Cardiac muscle cell (in vitro differentiated cells and primary cell): ENCODE data around the gene KIF12. TPM values are rescaled to one million over a fixed set of nuclear protein-coding genes. Genes with fewer than 3 reads are reported as not detected.

Source experiments
- DNase-seq, 2 donors: peaks; one replicate each; pipeline versions ENCODE4 v3.0.0 to v3.0.0-alpha.2; 2010 to 2017; ENCODE audit warnings: low read depth in 1 of 2, low spot score in 1 of 2
- H3K27ac ChIP-seq: fragments of 200-600 bp; sonication (generic); 2 replicates; pipeline ENCODE4 v1.5.1; 2016
- H3K27me3 ChIP-seq: fragments of 200-600 bp; sonication (generic); 2 replicates; pipeline ENCODE4 v1.6.0; 2016; ENCODE audit warnings: control low read depth
- H3K36me3 ChIP-seq: fragments of 200-600 bp; sonication (generic); 2 replicates; pipeline ENCODE4 v1.5.1; 2016; ENCODE audit warnings: control low read depth
- H3K4me1 ChIP-seq: fragments of 200-600 bp; sonication (generic); 2 replicates; pipeline ENCODE4 v1.8.1; 2017; ENCODE audit warnings: low read depth, mild to moderate bottlenecking, mixed run types
- H3K4me3 ChIP-seq: fragments of 200-600 bp; sonication (generic); 2 replicates; pipeline ENCODE4 v1.5.1; 2016; ENCODE audit warnings: mild to moderate bottlenecking
- H3K9me3 ChIP-seq: fragments of 200-600 bp; sonication (generic); 2 replicates; pipeline ENCODE4 v1.5.1; 2017; ENCODE audit warnings: low read depth, mild to moderate bottlenecking, control low read depth
- CTCF ChIP-seq: IDR thresholded peaks from 2 replicates; pipeline ENCODE4 v1.5.1; 2012; ENCODE audit warnings: low read depth, mild to moderate bottlenecking, low read length
- polyA plus RNA-seq: library from polyadenylated mRNA; unstranded; fragments of >200 nt; fragmentation: Nextera tagmentation; extraction: Ambion mirVana; gene quantifications from 2 replicates; pipeline ENCODE4 v1.2.1, GENCODE V29; 2016
- total RNA-seq: library from RNA; depleted of rRNA; stranded (reverse); fragments of >200 nt; gene quantifications from 2 replicates; pipeline ENCODE4 v1.2.3, GENCODE V29; 2016

The KIF12 gene
- total and polyA plus RNA-seq, 2 experiments from 2014 or later, result 0.64 to 1.1 TPM

GRCh38 chr9:114089206-114089840 lies 9.8 kb downstream of the KIF12 start:
- DNase-seq, result no peak
- Histone ChIP-seq H3K36me3 (no peaks in the 10 kb centered on the region), H3K27me3 (no peaks in the 10 kb centered on the region), H3K4me1 (no peaks in the 10 kb centered on the region), H3K4me3 (no peak overlapping the region), H3K9me3 (no peaks in the 10 kb centered on the region), H3K27ac (no peak overlapping the region)
- no peak for TF ChIP-seq CTCF

DNA sequence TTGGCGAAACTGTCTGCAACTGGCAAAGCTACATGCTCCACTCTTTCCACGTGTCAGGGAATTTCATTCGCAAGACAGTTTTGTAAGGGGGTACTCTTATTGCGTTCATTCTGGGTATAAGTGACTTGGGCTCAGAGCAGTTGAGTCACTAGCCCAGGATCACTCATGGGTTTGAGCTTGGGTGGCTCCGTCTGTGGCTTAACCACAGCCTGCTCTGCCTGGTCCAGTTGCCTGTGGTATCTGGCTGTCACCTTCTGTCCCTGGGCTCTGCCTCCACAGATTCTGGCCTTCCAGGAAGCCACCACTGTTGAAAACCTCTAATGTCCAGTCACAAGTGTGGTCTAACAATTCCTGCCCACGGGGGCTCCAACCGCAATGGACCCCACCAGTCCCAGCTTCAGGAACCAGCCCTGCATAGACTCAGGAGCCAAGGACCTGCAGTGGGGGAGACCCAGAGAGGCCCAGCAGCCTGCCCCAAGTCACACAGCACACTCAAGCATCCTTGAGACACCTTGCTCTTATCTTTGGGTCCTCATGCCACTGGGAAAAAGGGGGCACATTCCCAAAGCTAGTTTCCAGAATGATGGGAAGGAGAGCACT lies 10.4 kb downstream of the KIF12 start:
- Histone ChIP-seq H3K4me3 (no peak overlapping the region), H3K9me3 (no peaks in the 10 kb centered on the region), H3K27me3 (no peaks in the 10 kb centered on the region), H3K4me1 (no peaks in the 10 kb centered on the region), H3K36me3 (no peaks in the 10 kb centered on the region), H3K27ac (no peak overlapping the region)
- no peak for TF ChIP-seq CTCF
- no peak for DNase-seq

- TF ChIP-seq CTCF, result no peak
These were observed 11.4 kb downstream of the KIF12 start for GRCh38 chr9:114087721-114088120.

GRCh38 chr9:114086607-114087006 lies 12.5 kb downstream of the KIF12 start:
- Histone ChIP-seq H3K27me3 (no peaks in the 10 kb centered on the region), H3K9me3 (no peaks in the 10 kb centered on the region), H3K27ac (no peak overlapping the region), H3K36me3 (no peaks in the 10 kb centered on the region), H3K4me1 (no peaks in the 10 kb centered on the region), H3K4me3 (no peak overlapping the region)
- no peak for TF ChIP-seq CTCF
- DNase-seq, result no peak

More at GRCh38 chr9:114087721-114088120, 11.4 kb downstream of the KIF12 start:
- H3K27me3 ChIP-seq, result no peaks in the 10 kb centered on the region
- no peak overlapping the region for H3K27ac ChIP-seq
- no peak overlapping the region for H3K4me3 ChIP-seq
- H3K9me3 ChIP-seq, result no peaks in the 10 kb centered on the region
- no peaks in the 10 kb centered on the region for H3K36me3 ChIP-seq
- no peak for DNase-seq
- no peaks in the 10 kb centered on the region for H3K4me1 ChIP-seq

DNA sequence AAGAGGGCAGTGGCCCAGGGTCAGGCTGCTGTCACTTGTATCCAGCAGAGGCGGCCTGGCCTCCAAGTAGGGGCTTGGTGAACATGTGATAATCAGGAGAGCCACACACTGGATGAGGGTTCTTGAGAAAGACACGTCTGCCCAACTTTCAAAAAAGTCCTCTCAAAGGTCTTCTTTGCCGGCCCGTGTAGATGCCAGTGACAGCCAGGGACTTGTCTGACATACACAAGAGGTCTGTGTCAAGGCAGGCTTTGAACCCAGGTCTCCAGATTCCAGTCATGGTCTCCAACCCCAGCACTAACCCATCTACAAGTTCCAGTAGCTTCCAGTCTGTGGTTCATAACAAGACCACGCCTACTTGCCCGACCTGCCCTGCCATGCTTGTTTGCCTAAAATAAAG lies 13.1 kb downstream of the KIF12 start:
- Histone ChIP-seq H3K27me3 (no peaks in the 10 kb centered on the region), H3K27ac (no peak overlapping the region), H3K4me1 (no peaks in the 10 kb centered on the region), H3K36me3 (no peaks in the 10 kb centered on the region), H3K9me3 (no peaks in the 10 kb centered on the region), H3K4me3 (no peak overlapping the region)
- no peak for TF ChIP-seq CTCF
- no peak for DNase-seq
